Calu3 (cell line): ENCODE measurements around the gene KIAA0040. TPM values are rescaled to one million over a fixed set of nuclear protein-coding genes. Genes with fewer than 3 reads are reported as not detected.

Experiments used
- BruUV-seq: library from RNA; stranded (reverse); fragments of 400-500 nt; replicated peaks from 2 replicates; lab custom pipeline; 2021; lab: Mats Ljungman, UMichigan
- CTCF ChIA-PET: fragments of 300-600 bp; sonication (Branson Sonifier 250); formaldehyde crosslinking; loops from one replicate; lab custom pipeline; 2022; ENCODE audit warnings: antibody characterized with exemption; lab: Charles Lee
- DNase-seq: peaks from one replicate; pipeline ENCODE4 v3.0.0; 2022
- H3K27ac Mint-ChIP-seq: one replicate; pipeline ENCODE4 v1.8.0; 2022; ENCODE audit warnings: mixed read lengths; ENCODE audit not compliant: unreplicated experiment
- H3K27me3 Mint-ChIP-seq: one replicate; pipeline ENCODE4 v1.8.0; 2022; ENCODE audit warnings: mixed read lengths; ENCODE audit not compliant: unreplicated experiment
- H3K36me3 Mint-ChIP-seq: one replicate; pipeline ENCODE4 v1.8.0; 2022; ENCODE audit warnings: mild to moderate bottlenecking, moderate library complexity, mixed read lengths; ENCODE audit not compliant: insufficient read depth, unreplicated experiment
- H3K4me1 Mint-ChIP-seq: one replicate; pipeline ENCODE4 v1.8.0; 2022; ENCODE audit warnings: mild to moderate bottlenecking, low read depth, mixed read lengths; ENCODE audit not compliant: unreplicated experiment
- H3K4me3 Mint-ChIP-seq: one replicate; pipeline ENCODE4 v1.8.0; 2022; ENCODE audit warnings: mild to moderate bottlenecking, low read depth, moderate library complexity, mixed read lengths; ENCODE audit not compliant: unreplicated experiment
- H3K9me3 Mint-ChIP-seq: one replicate; pipeline ENCODE4 v1.8.0; 2022; ENCODE audit warnings: low read depth, mixed read lengths; ENCODE audit not compliant: unreplicated experiment
- CTCF ChIP-seq: fragments of 200-600 bp; IDR thresholded peaks from one replicate; pipeline ENCODE4 v1.8.0; 2022; ENCODE audit warnings: antibody characterized with exemption; ENCODE audit not compliant: unreplicated experiment
- intact Hi-C: fragments of 100-400 bp; cut with micrococcal nuclease; formaldehyde crosslinking; loops from one replicate; pipeline ENCODE4 v1.10.0; 2022; ENCODE audit not compliant: unreplicated experiment
- total RNA-seq: library from RNA; stranded (reverse); gene quantifications from 2 replicates; pipeline ENCODE4 v1.2.3, GENCODE V29; 2022

The KIAA0040 gene
- total RNA-seq, 1 experiment from 2014 or later: 33.4 TPM

GRCh38 chr1:175200678-175201521 is 8.3 kb upstream of the KIAA0040 start:
- no peaks in the 10 kb centered on the region for H3K27me3 Mint-ChIP-seq
- TF ChIP-seq CTCF: no peak
- no TSS peak for BruUV-seq

GRCh38 chr1:175198332-175198731 is 5.8 kb upstream of the KIAA0040 start:
- CTCF ChIA-PET: interaction anchor here (1.5 kb wide), 1 partner anchor 46 kb away, joined by 3 read pairs; no protein-coding TSS in a partner anchor
- Mint-ChIP-seq H3K4me1 (peaks cover 43% of the 10 kb centered on the region), H3K9me3 (no peaks in the 10 kb centered on the region), H3K27me3 (no peaks in the 10 kb centered on the region), H3K27ac (peak overlapping the region; percentile 96), H3K36me3 (peaks cover 4% of the 10 kb centered on the region), H3K4me3 (no peak overlapping the region)
- no peak for TF ChIP-seq CTCF
- no peak for DNase-seq
- no TSS peak for BruUV-seq
- intact Hi-C loops: no loop called here

More at GRCh38 chr1:175200678-175201521, 8.3 kb upstream of the KIAA0040 start:
- H3K27ac Mint-ChIP-seq: no peak overlapping the region
- intact Hi-C loops: no loop called here
- no peaks in the 10 kb centered on the region for H3K9me3 Mint-ChIP-seq
- DNase-seq: no peak
- no peak overlapping the region for H3K4me3 Mint-ChIP-seq
- H3K4me1 Mint-ChIP-seq: peaks cover 35% of the 10 kb centered on the region
- no peaks in the 10 kb centered on the region for H3K36me3 Mint-ChIP-seq
- CTCF ChIA-PET: interaction anchor here (1.4 kb wide), 1 partner anchor 14 kb away, joined by 4 read pairs; no protein-coding TSS in a partner anchor

- H3K36me3 Mint-ChIP-seq: peaks cover 12% of the 10 kb centered on the region
- CTCF ChIA-PET: interaction anchor here (1.1 to 1.5 kb wide), 3 partner anchors 24 to 51 kb away, joined by 3 to 4 read pairs (median 3); no protein-coding TSS in a partner anchor
- BruUV-seq: no TSS peak
- peak overlapping the region; percentile 96 for H3K27ac Mint-ChIP-seq
- DNase-seq: peak; percentile 85
- intact Hi-C loops: no loop called here
- no peaks in the 10 kb centered on the region for H3K27me3 Mint-ChIP-seq
- no peaks in the 10 kb centered on the region for H3K9me3 Mint-ChIP-seq
- no peak for TF ChIP-seq CTCF
- H3K4me3 Mint-ChIP-seq: peak overlapping the region; percentile 10
- peaks cover 49% of the 10 kb centered on the region for H3K4me1 Mint-ChIP-seq
Observed at GRCh38 chr1:175197531-175197930, 5.0 kb upstream of the KIAA0040 start.

GRCh38 chr1:175195798-175196197 is 3.2 kb upstream of the KIAA0040 start:
- Mint-ChIP-seq H3K4me1 (peaks cover 55% of the 10 kb centered on the region), H3K4me3 (no peak overlapping the region), H3K36me3 (peaks cover 22% of the 10 kb centered on the region), H3K27me3 (no peaks in the 10 kb centered on the region), H3K27ac (peak overlapping the region; percentile 19), H3K9me3 (no peaks in the 10 kb centered on the region)
- DNase-seq: no peak
- intact Hi-C loops: no loop called here
- CTCF ChIA-PET: interaction anchor here (1.5 kb wide), 1 partner anchor 26 kb away, joined by 4 read pairs; no protein-coding TSS in a partner anchor
- TF ChIP-seq CTCF: no peak
- BruUV-seq: no TSS peak
